Measurements from ENCODE around the gene LY6G6C. TPM values are rescaled to one million over a fixed set of nuclear protein-coding genes. Genes with fewer than 3 reads are reported as not detected.

The LY6G6C gene
- total and polyA plus RNA-seq, 10 of the 15 experiments (the other 5 are each of a cell fraction or from before 2014, with no cell fraction given), result not detected

Small RNAs within 50 kb of the gene (microRNA-seq; reads per million reads assigned to microRNA genes)
- not detected for gene MIR4646

Small RNAs within 50 kb of the gene (small RNA-seq; reads per million reads assigned to genes)
- gene LY6G6D (not detected), gene MIR4646 (not detected), gene MSH5-SAPCD1 (not detected), gene RNU6-850P (not detected), gene SAPCD1 (not detected)

Other genes with a start within 250 kb of the LY6G6C start
Only the 7 nearest of the 41 such genes appear.
- gene ABHD16A, start 18.4 kb downstream of the LY6G6C start, total RNA-seq (2014; rRNA removed), result 35.9 and 38.1 TPM in 2 replicates
- gene ABHD16A, start 18.4 kb downstream of the LY6G6C start, total RNA-seq (2014; rRNA removed; fragmentation: Illumina TruSeq; extraction: Trizol), result 20.7 and 21.8 TPM in 2 replicates
- 33.7 and 35.6 TPM in 2 replicates for gene ABHD16A, start 18.4 kb downstream of the LY6G6C start, total RNA-seq (2021)
- 26.1 and 32.1 TPM in 2 replicates for gene ABHD16A, start 18.4 kb downstream of the LY6G6C start, polyA plus RNA-seq (2011; rRNA removed)
- 16.3 and 20.4 TPM in 2 replicates for gene ABHD16A, start 18.4 kb downstream of the LY6G6C start, polyA plus RNA-seq (2014; fragmentation: Illumina TruSeq; extraction: Trizol)
- 10 to 100 TPM in 1 of 2 experiments, 1 to 10 TPM in 1; 7.5 to 14.5 TPM for gene ABHD16A, start 18.4 kb downstream of the LY6G6C start, polyA plus RNA-seq (2014; fragmentation: Nextera tagmentation; extraction: Ambion mirVana)
- 35.6 and 39.5 TPM in 2 replicates for gene ABHD16A, start 18.4 kb downstream of the LY6G6C start, polyA plus RNA-seq (2014; rRNA removed)
- 10 to 100 TPM; 41.5 to 43.0 TPM for gene ABHD16A, start 18.4 kb downstream of the LY6G6C start, polyA plus RNA-seq (2016; fragmentation: Nextera tagmentation; extraction: Ambion mirVana)
- not detected in 2 replicates for gene LY6G6F, start 14.9 kb downstream of the LY6G6C start, total RNA-seq (2014; rRNA removed)
- gene LY6G6F, start 14.9 kb downstream of the LY6G6C start, total RNA-seq (2014; rRNA removed; fragmentation: Illumina TruSeq; extraction: Trizol), result not detected in 2 replicates
- not detected in 2 replicates for gene LY6G6F, start 14.9 kb downstream of the LY6G6C start, total RNA-seq (2021)
- gene LY6G6F, start 14.9 kb downstream of the LY6G6C start, polyA plus RNA-seq (2011; rRNA removed), result not detected in 2 replicates
- not detected in 2 replicates for gene LY6G6F, start 14.9 kb downstream of the LY6G6C start, polyA plus RNA-seq (2014; fragmentation: Illumina TruSeq; extraction: Trizol)
- not detected for gene LY6G6F, start 14.9 kb downstream of the LY6G6C start, polyA plus RNA-seq (2014; fragmentation: Nextera tagmentation; extraction: Ambion mirVana)
- gene LY6G6F, start 14.9 kb downstream of the LY6G6C start, polyA plus RNA-seq (2014; rRNA removed), result not detected in 2 replicates
- gene LY6G6F, start 14.9 kb downstream of the LY6G6C start, polyA plus RNA-seq (2016; fragmentation: Nextera tagmentation; extraction: Ambion mirVana), result not detected
- gene LY6G6D, start 6.4 kb downstream of the LY6G6C start, total RNA-seq (2014; rRNA removed), result not detected in 2 replicates
- not detected in 2 replicates for gene LY6G6D, start 6.4 kb downstream of the LY6G6C start, total RNA-seq (2014; rRNA removed; fragmentation: Illumina TruSeq; extraction: Trizol)
- gene LY6G6D, start 6.4 kb downstream of the LY6G6C start, total RNA-seq (2021), result not detected in 2 replicates
- not detected in 2 replicates for gene LY6G6D, start 6.4 kb downstream of the LY6G6C start, polyA plus RNA-seq (2011; rRNA removed)
- gene LY6G6D, start 6.4 kb downstream of the LY6G6C start, polyA plus RNA-seq (2014; fragmentation: Illumina TruSeq; extraction: Trizol), result not detected in 2 replicates
- not detected for gene LY6G6D, start 6.4 kb downstream of the LY6G6C start, polyA plus RNA-seq (2014; fragmentation: Nextera tagmentation; extraction: Ambion mirVana)
- not detected in 2 replicates for gene LY6G6D, start 6.4 kb downstream of the LY6G6C start, polyA plus RNA-seq (2014; rRNA removed)
- not detected for gene LY6G6D, start 6.4 kb downstream of the LY6G6C start, polyA plus RNA-seq (2016; fragmentation: Nextera tagmentation; extraction: Ambion mirVana)
- not detected in 2 replicates for gene MPIG6B, start 1.6 kb upstream of the LY6G6C start, total RNA-seq (2014; rRNA removed)
- not detected in 2 replicates for gene MPIG6B, start 1.6 kb upstream of the LY6G6C start, total RNA-seq (2014; rRNA removed; fragmentation: Illumina TruSeq; extraction: Trizol)
- gene MPIG6B, start 1.6 kb upstream of the LY6G6C start, total RNA-seq (2021), result not detected in 2 replicates
- gene MPIG6B, start 1.6 kb upstream of the LY6G6C start, polyA plus RNA-seq (2011; rRNA removed), result not detected in 2 replicates
- not detected in 2 replicates for gene MPIG6B, start 1.6 kb upstream of the LY6G6C start, polyA plus RNA-seq (2014; fragmentation: Illumina TruSeq; extraction: Trizol)
- gene MPIG6B, start 1.6 kb upstream of the LY6G6C start, polyA plus RNA-seq (2014; fragmentation: Nextera tagmentation; extraction: Ambion mirVana), result not detected
- not detected in 2 replicates for gene MPIG6B, start 1.6 kb upstream of the LY6G6C start, polyA plus RNA-seq (2014; rRNA removed)
- not detected for gene MPIG6B, start 1.6 kb upstream of the LY6G6C start, polyA plus RNA-seq (2016; fragmentation: Nextera tagmentation; extraction: Ambion mirVana)
- gene DDAH2, start 7.6 kb upstream of the LY6G6C start, total RNA-seq (2014; rRNA removed), result 6.6 and 9.5 TPM in 2 replicates
- gene DDAH2, start 7.6 kb upstream of the LY6G6C start, total RNA-seq (2014; rRNA removed; fragmentation: Illumina TruSeq; extraction: Trizol), result 4.7 and 6.3 TPM in 2 replicates
- gene DDAH2, start 7.6 kb upstream of the LY6G6C start, total RNA-seq (2021), result 8.3 and 10.8 TPM in 2 replicates
- 2.1 and 3.5 TPM in 2 replicates for gene DDAH2, start 7.6 kb upstream of the LY6G6C start, polyA plus RNA-seq (2011; rRNA removed)
- gene DDAH2, start 7.6 kb upstream of the LY6G6C start, polyA plus RNA-seq (2014; fragmentation: Illumina TruSeq; extraction: Trizol), result 0.35 and 2.1 TPM in 2 replicates
- 1 to 10 TPM in 1 of 2 experiments, under 1 TPM in 1; 0.35 to 2.1 TPM for gene DDAH2, start 7.6 kb upstream of the LY6G6C start, polyA plus RNA-seq (2014; fragmentation: Nextera tagmentation; extraction: Ambion mirVana)
- gene DDAH2, start 7.6 kb upstream of the LY6G6C start, polyA plus RNA-seq (2014; rRNA removed), result 9.9 and 12.2 TPM in 2 replicates
- 1 to 10 TPM; 6.1 to 7.2 TPM for gene DDAH2, start 7.6 kb upstream of the LY6G6C start, polyA plus RNA-seq (2016; fragmentation: Nextera tagmentation; extraction: Ambion mirVana)
- 647 and 648 TPM in 2 replicates for gene CLIC1, start 14.8 kb upstream of the LY6G6C start, total RNA-seq (2014; rRNA removed)
- gene CLIC1, start 14.8 kb upstream of the LY6G6C start, total RNA-seq (2014; rRNA removed; fragmentation: Illumina TruSeq; extraction: Trizol), result 608 and 625 TPM in 2 replicates
- gene CLIC1, start 14.8 kb upstream of the LY6G6C start, total RNA-seq (2021), result 446 and 458 TPM in 2 replicates
- gene CLIC1, start 14.8 kb upstream of the LY6G6C start, polyA plus RNA-seq (2011; rRNA removed), result 890 and 943 TPM in 2 replicates
- gene CLIC1, start 14.8 kb upstream of the LY6G6C start, polyA plus RNA-seq (2014; fragmentation: Illumina TruSeq; extraction: Trizol), result 712 and 725 TPM in 2 replicates
- 1,000 to 10,000 TPM; 1,083 to 1,266 TPM for gene CLIC1, start 14.8 kb upstream of the LY6G6C start, polyA plus RNA-seq (2014; fragmentation: Nextera tagmentation; extraction: Ambion mirVana)
- gene CLIC1, start 14.8 kb upstream of the LY6G6C start, polyA plus RNA-seq (2014; rRNA removed), result 563 and 612 TPM in 2 replicates
- gene CLIC1, start 14.8 kb upstream of the LY6G6C start, polyA plus RNA-seq (2016; fragmentation: Nextera tagmentation; extraction: Ambion mirVana), result 100 to 1,000 TPM; 600 to 622 TPM
- gene MSH5, start 18.3 kb upstream of the LY6G6C start, total RNA-seq (2014; rRNA removed), result 27.8 and 30.2 TPM in 2 replicates
- 26.2 and 26.4 TPM in 2 replicates for gene MSH5, start 18.3 kb upstream of the LY6G6C start, total RNA-seq (2014; rRNA removed; fragmentation: Illumina TruSeq; extraction: Trizol)
- 45.1 and 52.7 TPM in 2 replicates for gene MSH5, start 18.3 kb upstream of the LY6G6C start, total RNA-seq (2021)
- 46.7 and 49.3 TPM in 2 replicates for gene MSH5, start 18.3 kb upstream of the LY6G6C start, polyA plus RNA-seq (2011; rRNA removed)
- gene MSH5, start 18.3 kb upstream of the LY6G6C start, polyA plus RNA-seq (2014; fragmentation: Illumina TruSeq; extraction: Trizol), result 30.8 and 45.3 TPM in 2 replicates
- 10 to 100 TPM in 1 of 2 experiments, 1 to 10 TPM in 1; 9.1 to 10.1 TPM for gene MSH5, start 18.3 kb upstream of the LY6G6C start, polyA plus RNA-seq (2014; fragmentation: Nextera tagmentation; extraction: Ambion mirVana)
- gene MSH5, start 18.3 kb upstream of the LY6G6C start, polyA plus RNA-seq (2014; rRNA removed), result 46.8 and 47.0 TPM in 2 replicates
- gene MSH5, start 18.3 kb upstream of the LY6G6C start, polyA plus RNA-seq (2016; fragmentation: Nextera tagmentation; extraction: Ambion mirVana), result 10 to 100 TPM; 25.8 to 29.9 TPM

All from GM12878 (cell line).